SU-DHL-6 (cell line): ENCODE results near the gene LRP6.

ENCODE experiments used
- CTCF ChIP-seq: fragments of 200-600 bp; sonication (generic); IDR thresholded peaks from one replicate; pipeline ENCODE4 v1.5.1; 2017; ENCODE audit warnings: antibody characterized with exemption, mild to moderate bottlenecking, low read length, moderate library complexity; ENCODE audit not compliant: insufficient read depth, poor library complexity, severe bottlenecking
- EZH2phosphoT487 ChIP-seq: fragments of 200-600 bp; sonication (generic), shearing (Covaris generic); conservative IDR thresholded peaks from 2 replicates; pipeline ENCODE4 v1.6.1; 2018; ENCODE audit warnings: mild to moderate bottlenecking, antibody characterized with exemption, low read length, moderate library complexity, mixed read lengths

- no peak for TF ChIP-seq CTCF
- TF ChIP-seq EZH2phosphoT487: no peak
Observed at GRCh38 chr12:12070674-12071656, 195.9 kb downstream of the LRP6 start, which contains the start of gene BCL2L14.
